ENCODE data around the gene NOM1.

Gene NOM1

DNA sequence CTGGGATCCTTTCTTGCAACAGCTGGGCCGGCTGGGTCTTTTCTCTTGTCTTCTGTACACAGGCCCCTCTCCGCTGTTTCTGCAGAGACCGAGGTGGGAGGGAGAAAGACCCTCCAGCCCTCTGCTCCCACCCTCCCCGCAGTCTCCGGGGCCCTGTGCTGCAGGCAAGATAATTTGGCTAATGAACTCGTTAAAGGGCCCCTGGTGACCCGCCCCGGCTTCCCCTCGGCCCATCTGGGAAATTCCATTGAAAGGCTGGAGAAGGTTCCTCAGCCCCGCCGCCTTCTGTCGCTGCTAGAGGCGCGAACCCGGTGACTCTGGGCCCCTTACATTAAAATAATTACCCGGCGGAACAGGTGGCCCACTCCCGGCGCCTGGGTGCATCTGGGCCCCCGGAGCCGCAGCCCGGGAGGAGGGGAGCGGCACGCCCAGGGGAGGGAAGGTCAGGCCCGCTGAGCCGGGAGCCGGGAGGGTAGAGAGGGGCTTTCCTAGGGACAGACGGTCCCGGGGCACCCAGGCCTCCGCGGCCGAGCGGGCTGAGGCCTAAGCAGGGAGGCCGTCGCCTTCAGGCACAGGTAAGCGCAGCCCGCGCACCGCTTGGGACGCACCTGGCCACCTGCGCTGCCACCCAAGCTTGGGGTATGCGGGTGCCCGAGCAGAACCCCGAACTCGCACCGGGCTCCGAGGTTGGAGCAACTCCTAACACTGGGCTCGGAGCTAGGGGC is 68.3 kb downstream of the NOM1 start:
- no peak for DNase-seq

DNA sequence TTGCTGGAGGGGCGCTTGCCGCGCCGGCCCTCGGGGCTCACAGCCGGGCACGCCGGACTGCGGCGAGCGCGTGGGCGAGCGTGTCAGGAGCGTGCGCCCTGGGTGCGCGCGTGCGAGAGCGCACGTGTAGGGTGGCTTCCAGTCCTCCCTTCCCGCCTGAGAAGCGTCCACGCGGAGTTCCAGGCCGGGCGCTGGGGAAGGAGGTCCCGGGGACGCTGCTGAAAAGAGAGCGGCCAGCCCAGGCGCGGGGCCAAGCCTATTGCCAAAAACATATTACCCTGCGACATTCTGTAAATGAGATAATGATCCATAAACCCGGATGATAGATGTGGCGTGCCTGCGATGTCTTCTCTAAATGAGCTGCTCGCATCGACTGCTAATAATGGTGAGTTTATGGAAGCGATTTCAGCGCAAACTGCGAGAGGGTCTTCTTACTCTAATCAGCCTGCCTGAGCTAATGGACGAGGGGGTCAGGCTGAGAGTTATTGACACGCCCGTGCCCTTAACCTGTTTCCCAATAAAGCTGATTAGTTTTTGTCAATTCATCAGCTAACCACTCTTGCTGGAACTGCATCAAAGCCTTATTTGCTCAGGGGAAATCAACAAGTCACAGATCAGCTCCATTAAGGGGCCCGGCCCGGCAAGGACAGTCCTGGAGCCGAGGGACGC is 69.0 kb downstream of the NOM1 start:
- DNase-seq, result no peak

DNA sequence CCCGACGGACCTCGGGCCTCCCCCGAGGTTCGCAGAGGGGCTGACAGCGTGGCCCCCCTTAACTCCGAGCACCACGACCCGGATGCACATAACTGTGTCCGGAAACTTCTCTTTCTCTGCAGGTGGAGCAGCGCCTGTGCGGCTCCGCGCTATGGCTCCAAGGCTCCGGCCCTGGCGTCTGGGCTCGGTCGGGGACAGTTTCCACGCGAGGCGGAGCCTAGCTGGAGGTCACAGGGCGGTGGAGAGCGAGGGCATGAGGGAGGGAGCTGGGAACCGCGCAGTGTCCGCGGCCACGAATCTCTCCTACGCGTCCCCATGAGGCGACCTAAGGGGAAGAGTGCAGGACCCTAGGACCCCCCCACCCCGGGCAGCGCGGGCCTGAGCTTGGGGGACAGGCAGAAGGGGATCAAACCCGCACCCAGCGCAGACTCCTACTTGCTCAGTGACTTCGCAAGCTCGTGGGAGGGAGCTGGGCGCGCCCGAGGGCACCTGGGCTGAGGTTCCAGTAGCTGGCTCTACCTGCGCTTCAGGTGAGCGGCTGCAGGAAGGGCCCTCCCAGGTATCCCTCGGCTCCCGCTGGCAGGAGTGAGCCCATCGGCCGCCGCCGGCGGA is 69.6 kb downstream of the NOM1 start:
- DNase-seq, result no peak

DNA sequence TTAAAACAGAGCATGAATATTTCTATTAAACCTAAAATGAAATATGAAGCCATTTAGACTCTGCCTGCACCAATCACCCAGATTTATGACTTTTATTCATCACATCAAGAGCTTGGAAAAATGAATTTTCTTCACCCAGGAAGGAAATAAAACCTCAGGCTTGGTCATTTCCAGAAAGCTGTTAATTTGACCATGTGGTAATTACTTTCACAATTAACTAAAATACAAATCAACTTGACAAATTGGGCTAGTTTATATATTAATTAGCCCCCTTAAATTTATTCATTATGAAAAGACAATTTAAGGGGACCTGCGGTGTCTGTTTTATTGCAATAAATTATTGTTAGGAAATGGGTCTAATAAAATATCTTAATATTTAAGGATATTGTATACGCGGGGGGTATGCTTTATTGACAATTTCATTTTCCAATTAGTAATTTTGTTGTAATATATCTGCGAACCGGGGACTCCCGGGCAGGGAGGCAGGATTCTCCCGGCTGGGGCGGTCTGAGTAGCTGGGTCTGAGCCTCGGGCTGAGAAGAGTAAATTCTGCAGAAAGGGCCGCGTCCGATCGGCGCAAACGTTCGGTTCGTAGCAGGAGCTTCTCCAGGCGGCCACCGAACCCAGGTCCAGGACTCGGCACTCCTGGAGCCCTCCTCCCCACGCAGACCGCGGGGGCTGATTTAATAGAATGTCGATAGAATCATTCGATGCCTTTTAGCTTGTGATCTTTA is 70.4 kb downstream of the NOM1 start:
- DNase-seq, result no peak

DNA sequence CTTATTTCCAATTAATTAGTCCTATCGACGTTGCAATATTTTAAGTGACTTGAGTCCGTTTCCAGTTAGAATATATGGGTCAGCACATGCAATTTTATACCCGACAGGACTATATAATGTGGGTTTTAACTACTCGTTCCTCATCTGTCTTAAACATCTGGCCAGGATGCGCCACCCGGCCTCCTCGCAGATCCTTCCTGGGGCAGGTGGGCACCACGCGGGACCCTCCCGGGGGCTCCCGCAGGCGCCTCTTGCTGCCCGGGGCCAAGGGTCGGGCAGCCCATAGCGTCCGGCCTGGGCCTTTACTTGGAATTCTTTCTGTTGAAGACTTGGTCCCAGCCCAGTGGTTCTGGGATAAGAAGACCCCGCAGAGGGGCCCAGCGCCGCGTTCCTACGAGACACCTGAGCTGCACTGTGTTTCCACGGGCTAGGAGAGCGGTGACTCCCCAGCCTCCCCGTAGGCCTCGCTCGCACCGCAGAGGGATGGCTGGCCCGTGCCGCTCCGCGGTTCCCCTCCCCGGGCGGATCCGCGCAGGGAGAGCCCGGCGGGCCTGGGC is 71.1 kb downstream of the NOM1 start:
- DNase-seq, result no peak

DNA sequence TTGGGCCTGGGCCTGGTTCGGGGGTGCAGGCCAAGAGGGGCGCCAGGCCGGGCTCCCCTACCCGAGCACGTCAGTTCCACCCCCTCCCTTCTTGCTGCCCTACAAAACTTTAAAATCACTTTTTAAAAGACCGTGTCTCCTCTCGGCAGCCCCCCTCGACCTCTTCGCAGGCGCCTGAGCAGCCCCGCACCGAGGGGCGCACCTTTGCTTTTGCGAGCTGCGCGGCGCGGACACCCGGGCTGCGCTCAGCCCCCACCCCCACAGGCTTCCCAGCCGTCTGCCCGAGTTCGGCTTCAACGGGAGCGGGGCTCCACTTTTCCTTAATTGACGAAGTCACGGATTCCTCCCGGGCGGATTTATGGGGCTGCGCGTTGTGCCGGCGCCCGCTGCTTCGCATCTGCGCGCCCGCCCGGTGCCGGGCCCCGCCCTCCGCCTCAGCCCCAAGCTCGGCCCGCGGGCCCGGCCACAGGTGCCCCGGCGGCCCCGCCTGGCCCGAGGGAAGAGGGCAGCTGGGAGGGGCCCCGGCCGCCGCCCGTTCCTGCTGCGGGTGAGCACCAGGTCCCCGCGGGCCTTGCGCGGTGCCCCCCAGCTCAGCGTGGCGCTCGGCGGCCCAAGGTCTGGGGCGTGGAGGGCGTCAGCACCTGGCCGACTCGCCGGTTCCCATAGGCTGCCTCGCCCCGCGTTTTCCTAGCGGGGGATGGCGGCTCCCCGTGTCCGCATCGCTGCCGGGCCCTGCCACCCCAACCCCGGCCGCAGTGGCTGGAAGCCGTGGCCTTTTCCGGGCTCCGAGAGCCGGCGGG is 71.8 kb downstream of the NOM1 start:
- DNase-seq, result no peak

DNA sequence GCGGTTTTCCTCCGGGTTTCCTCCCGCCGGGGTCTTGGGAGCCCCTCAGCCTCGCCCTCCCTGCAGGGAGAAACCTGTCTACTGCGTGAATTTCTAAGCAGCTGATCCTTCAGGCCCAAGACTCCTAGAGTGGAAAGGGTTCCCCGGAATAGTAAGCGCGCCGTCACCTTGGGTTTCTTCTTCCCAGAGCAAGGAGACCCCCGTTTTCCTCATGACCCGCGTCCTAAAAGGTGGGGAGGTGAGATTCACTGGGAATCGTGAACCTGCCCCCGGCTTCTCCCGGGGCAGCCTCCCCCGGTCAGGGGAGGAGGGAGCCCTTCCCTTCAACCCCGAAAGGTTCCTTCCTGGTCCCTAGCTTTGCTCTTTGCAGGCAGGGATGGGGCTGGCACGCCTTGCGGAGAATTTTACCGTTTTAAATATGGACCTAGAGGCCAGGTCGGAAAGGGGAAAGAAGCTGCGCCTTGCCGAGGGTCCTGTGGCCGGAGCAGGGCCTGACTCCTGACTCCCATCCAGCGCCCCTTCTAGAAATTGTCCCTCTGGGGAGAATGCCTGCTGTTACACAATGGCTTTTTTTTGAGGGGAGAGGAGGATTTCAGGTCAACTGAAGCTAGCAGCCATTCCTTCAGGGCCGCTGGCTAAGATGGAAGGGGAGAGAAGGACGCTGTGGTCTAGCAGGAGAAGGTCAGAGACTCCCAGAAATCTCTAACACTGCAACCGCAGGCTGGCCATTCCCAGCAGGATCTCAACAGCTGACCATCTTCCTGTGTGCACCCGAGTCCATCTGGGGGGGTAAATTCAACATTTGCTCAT is 72.6 kb downstream of the NOM1 start:
- DNase-seq, result no peak

All from activated effector memory CD4-positive, alpha-beta T cell treated with anti-CD3 and anti-CD28 coated beads, Interleukin-2, amount 50 U/mL, for 16 hours (primary cell).